HG02642 (cell line): Measurements from ENCODE around the gene ZNF341.
"Not testable (repeated sequence)": the region's sequence is repeated elsewhere in the genome, so short reads cannot be mapped to it uniquely, and the experiment has no call there.

Experiments used
- ATAC-seq: cut with Tn5 transposase; IDR thresholded peaks from one replicate; pipeline ENCODE4 v1.9.1; 2021; ENCODE audit warnings: mild to moderate bottlenecking; ENCODE audit not compliant: unreplicated experiment, poor library complexity

Gene ZNF341

GRCh38 chr20:33791021-33791420 is 59.2 kb downstream of the ZNF341 start:
- ATAC-seq: no peak

- ATAC-seq: no peak
These were observed 59.7 kb downstream of the ZNF341 start for GRCh38 chr20:33791540-33791939.

- no peak for ATAC-seq
These were observed 60.3 kb downstream of the ZNF341 start for GRCh38 chr20:33791959-33792597.

- not testable (repeated sequence) for ATAC-seq
These were observed 60.8 kb downstream of the ZNF341 start for GRCh38 chr20:33792598-33792989.

GRCh38 chr20:33793011-33793931 is 61.5 kb downstream of the ZNF341 start:
- no peak for ATAC-seq

- no peak for ATAC-seq
These were observed 64.6 kb downstream of the ZNF341 start for GRCh38 chr20:33796263-33796906.

GRCh38 chr20:33796907-33797544 is 65.2 kb downstream of the ZNF341 start:
- no peak for ATAC-seq

GRCh38 chr20:33798444-33798843 is 66.6 kb downstream of the ZNF341 start:
- no peak for ATAC-seq

GRCh38 chr20:33803921-33804337 is 72.1 kb downstream of the ZNF341 start:
- ATAC-seq: no peak

GRCh38 chr20:33808388-33808787 is 76.6 kb downstream of the ZNF341 start:
- no peak for ATAC-seq

- no peak for ATAC-seq
These were observed 78.5 kb downstream of the ZNF341 start for GRCh38 chr20:33810259-33810658.

- ATAC-seq: peak; percentile 96
These were observed 79.3 kb downstream of the ZNF341 start, which contains the start of gene CHMP4B for GRCh38 chr20:33810885-33811775. CHMP4B (plus strand) TSS chr20:33811348; CDS start chr20:33811469, 121 bp downstream.

- peak; percentile 14 for ATAC-seq
These were observed 80.0 kb downstream of the ZNF341 start for GRCh38 chr20:33811776-33812151.

GRCh38 chr20:33812152-33812849 is 80.5 kb downstream of the ZNF341 start:
- no peak for ATAC-seq

GRCh38 chr20:33812908-33813462 is 81.2 kb downstream of the ZNF341 start:
- no peak for ATAC-seq

GRCh38 chr20:33814238-33814712 is 82.5 kb downstream of the ZNF341 start:
- no peak for ATAC-seq

- no peak for ATAC-seq
These were observed 83.9 kb downstream of the ZNF341 start for GRCh38 chr20:33815671-33816070.

GRCh38 chr20:33816191-33816590 is 84.4 kb downstream of the ZNF341 start:
- ATAC-seq: no peak
